RWPE1 (cell line): Measurements from ENCODE around the gene RBBP7.

ENCODE experiments used
- CTCF ChIA-PET: fragments of 350-600 bp; sonication (Branson Sonifier 250); formaldehyde crosslinking; extraction: SDS; loops from one replicate; lab custom pipeline; 2021; lab: Yijun Ruan, JAX
- POLR2A ChIA-PET: fragments of 400-600 bp; formaldehyde crosslinking; extraction: SDS; loops from one replicate; lab custom pipeline; 2020; ENCODE audit warnings: antibody characterized with exemption; ENCODE audit not compliant: low non-redundant PET; lab: Yijun Ruan, JAX
- DNase-seq: peaks from one replicate; pipeline ENCODE4 v3.0.0; 2012; ENCODE audit warnings: low spot score
- H3K27ac ChIP-seq: fragments of 450-650 bp; 2 replicates; pipeline ENCODE4 v1.5.1; 2017
- CTCF ChIP-seq: fragments of 450-650 bp; conservative IDR thresholded peaks from 2 replicates; pipeline ENCODE4 v1.5.1; 2017; ENCODE audit warnings: low read depth, mild to moderate bottlenecking

RBBP7 gene

GRCh38 chrX:16845686-16846085 lies 24.5 kb downstream of the RBBP7 start:
- no peak for TF ChIP-seq CTCF
- POLR2A ChIA-PET, result no interaction called here
- CTCF ChIA-PET, result no interaction called here
- no peak overlapping the region for H3K27ac ChIP-seq
- DNase-seq, result no peak

GRCh38 chrX:16843208-16843909 lies 26.8 kb downstream of the RBBP7 start:
- no peak for DNase-seq
- ChIA-PET CTCF (no interaction called here), POLR2A (no interaction called here)
- TF ChIP-seq CTCF, result no peak
- no peak overlapping the region for H3K27ac ChIP-seq

GRCh38 chrX:16842684-16843083 lies 27.5 kb downstream of the RBBP7 start:
- H3K27ac ChIP-seq, result no peak overlapping the region
- no peak for TF ChIP-seq CTCF
- no peak for DNase-seq
- POLR2A ChIA-PET, result no interaction called here
- CTCF ChIA-PET, result no interaction called here

- CTCF ChIA-PET, result interaction anchor here (0.9 kb wide), 1 partner anchor 1105 kb away, joined by 3 read pairs; no protein-coding TSS in a partner anchor
- DNase-seq, result peak; percentile 54
- TF ChIP-seq CTCF, result no peak
- peak overlapping the region; percentile 87 for H3K27ac ChIP-seq
- POLR2A ChIA-PET, result no interaction called here
These were observed 30.2 kb downstream of the RBBP7 start for GRCh38 chrX:16839852-16840460.

GRCh38 chrX:16839219-16839851 lies 30.8 kb downstream of the RBBP7 start:
- peak overlapping the region; percentile 87 for H3K27ac ChIP-seq
- DNase-seq, result no peak
- POLR2A ChIA-PET, result no interaction called here
- CTCF ChIA-PET, result interaction anchor here (0.9 kb wide), 1 partner anchor 1106 kb away, joined by 3 read pairs; no protein-coding TSS in a partner anchor
- TF ChIP-seq CTCF, result no peak

GRCh38 chrX:16838202-16839066 lies 31.7 kb downstream of the RBBP7 start:
- POLR2A ChIA-PET, result no interaction called here
- CTCF ChIA-PET, result no interaction called here

More at GRCh38 chrX:16838202-16839066, 31.7 kb downstream of the RBBP7 start:
- no peak for TF ChIP-seq CTCF
- H3K27ac ChIP-seq, result peak overlapping the region; percentile 87
- DNase-seq, result peak; percentile 27
